NCI-H2107 (cell line): ENCODE data around the gene GPS2.

Experiments
- DNase-seq: peaks from one replicate; lab custom pipeline; 2025; lab: John Stamatoyannopoulos, UW

Gene GPS2

GRCh38 chr17:7293159-7293558, 22.0 kb downstream of the GPS2 start:
- DNase-seq = no peak

GRCh38 chr17:7292729-7293128, 22.4 kb downstream of the GPS2 start:
- DNase-seq = no peak

DNA sequence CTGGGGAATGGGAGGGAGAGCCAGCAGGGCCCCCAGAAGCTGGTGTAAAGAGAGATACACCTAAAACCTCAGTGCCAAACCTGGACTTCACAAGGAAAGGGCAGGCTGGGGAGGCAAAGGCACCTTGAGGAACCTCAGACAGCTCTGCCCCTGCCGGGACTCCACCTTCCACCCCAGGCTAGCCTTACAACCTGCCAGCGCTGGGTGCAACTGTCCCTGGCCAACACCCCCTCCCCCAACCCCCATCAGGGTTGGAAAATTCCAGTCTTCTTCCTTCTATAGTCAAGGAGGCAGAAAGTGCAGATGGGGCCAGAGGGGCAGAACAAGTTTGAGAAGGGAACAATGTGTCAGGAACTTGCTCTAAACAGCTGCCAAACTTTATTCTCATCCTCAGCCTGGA, 23.0 kb downstream of the GPS2 start:
- DNase-seq = no peak

DNA sequence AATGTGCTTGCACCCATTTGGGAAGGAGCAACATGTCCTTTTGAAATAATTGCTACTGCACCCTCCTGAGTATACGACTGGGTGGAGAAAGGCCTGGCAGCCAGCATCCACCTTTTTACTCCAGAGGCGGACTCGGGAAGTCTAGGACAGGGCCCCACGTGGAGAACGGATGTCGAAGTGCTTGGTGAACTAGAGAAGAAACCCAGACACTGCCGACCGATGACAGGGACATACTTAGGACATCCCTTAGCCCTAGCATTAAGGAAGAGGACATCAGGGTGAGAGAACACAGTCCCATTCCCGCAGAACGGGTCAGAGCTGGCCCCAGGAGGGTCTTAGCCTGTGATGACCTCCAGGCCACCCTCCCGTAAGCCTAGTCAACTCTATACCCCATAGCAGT, 24.5 kb downstream of the GPS2 start:
- no peak for DNase-seq

DNA sequence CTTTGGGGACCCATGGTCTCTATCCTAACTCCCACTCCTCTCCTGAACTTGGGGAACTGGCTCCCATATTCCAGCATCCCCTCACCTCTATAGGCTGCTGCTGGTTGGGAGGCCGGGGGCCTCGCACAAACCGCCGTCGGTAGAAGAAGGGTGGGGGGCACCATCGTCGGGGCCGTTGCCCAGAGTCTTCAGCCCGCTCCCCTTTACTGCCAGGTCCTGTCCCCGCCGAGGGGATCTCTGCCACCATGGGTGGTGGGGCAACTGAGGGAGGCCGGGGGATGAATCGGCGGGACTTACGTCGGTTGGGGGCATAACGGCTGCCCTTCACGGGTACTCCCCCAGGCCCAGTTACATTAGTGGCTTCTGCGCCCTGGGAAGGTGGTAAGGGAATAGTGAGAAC, 25.0 kb downstream of the GPS2 start:
- no peak for DNase-seq

DNA sequence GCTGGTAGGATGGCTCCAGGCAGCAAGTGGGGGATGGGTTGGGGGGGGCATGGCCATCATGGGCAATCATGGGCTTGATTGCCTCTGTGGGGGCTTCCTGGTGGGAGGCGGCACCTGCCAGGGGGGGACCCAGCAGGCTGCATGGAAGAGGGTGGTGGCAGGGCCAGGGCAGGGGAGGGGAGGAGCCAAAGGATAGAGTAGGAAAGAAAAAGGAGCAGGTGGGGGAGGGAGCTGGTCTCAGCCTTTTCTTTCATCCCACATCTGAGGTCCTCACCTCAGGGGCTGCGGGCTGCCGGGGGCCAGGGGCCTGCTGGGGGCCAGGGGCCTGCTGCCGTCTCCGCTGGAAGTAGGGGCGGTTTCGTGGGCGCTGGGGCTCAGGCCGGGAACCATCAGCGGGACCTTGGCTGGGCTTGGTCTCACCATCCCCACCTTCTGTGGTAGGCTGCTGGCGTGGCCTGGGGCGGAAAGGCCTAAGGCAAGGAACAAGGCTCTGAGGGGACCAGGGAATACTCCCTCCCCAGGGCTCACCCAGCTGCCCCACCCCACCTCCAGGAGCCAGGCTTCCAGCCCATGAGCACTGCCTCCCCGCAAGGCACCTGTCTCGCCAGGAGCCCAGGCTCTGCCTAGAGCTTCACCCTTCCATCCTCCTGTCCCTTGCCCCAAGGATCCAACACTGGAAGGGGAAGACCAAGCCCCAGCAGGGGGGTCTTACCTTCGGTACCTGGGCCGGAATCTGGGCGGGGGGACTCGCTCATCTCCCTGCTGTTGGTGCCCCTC, 25.7 kb downstream of the GPS2 start:
- DNase-seq = no peak

- no peak for DNase-seq
These were observed 29.5 kb downstream of the GPS2 start for GRCh38 chr17:7285679-7286078.

DNA sequence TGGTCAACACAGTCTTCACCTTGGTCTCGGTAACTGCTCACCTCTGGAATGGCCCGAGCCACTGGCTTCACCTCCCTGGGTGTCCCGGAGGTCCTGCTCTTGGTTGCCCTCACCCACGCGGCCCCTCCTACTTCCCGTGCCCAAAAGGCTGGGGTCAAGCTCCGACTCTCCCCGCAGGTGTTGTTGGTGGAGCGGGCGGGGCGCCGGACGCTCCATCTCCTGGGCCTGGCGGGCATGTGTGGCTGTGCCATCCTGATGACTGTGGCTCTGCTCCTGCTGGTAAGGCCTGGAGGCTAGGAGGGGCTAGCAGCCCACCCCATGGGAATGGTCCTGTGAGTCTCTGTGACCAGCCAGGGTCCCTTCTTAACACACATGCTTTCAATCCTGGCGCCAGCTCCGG, 30.2 kb downstream of the GPS2 start:
- no peak for DNase-seq

DNA sequence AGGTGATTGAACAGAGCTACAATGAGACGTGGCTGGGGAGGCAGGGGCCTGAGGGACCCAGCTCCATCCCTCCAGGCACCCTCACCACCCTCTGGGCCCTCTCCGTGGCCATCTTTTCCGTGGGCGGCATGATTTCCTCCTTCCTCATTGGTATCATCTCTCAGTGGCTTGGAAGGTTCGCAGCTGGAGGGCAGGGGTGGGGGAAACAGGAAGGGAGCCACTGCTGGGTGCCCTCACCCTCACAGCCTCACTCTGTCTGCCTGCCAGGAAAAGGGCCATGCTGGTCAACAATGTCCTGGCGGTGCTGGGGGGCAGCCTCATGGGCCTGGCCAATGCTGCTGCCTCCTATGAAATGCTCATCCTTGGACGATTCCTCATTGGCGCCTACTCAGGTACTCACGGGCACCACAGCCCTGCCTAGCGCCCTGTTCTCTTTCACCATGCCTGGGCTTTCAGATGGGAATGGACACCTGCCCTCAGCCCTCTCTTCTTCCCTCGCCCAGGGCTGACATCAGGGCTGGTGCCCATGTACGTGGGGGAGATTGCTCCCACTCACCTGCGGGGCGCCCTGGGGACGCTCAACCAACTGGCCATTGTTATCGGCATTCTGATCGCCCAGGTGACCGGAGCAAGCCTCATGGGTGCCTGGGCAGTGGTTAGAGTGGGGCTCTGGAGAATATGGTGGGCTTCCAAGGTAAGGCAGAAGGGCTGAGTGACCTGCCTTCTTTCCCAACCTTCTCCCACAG, 31.5 kb downstream of the GPS2 start:
- no peak for DNase-seq

DNA sequence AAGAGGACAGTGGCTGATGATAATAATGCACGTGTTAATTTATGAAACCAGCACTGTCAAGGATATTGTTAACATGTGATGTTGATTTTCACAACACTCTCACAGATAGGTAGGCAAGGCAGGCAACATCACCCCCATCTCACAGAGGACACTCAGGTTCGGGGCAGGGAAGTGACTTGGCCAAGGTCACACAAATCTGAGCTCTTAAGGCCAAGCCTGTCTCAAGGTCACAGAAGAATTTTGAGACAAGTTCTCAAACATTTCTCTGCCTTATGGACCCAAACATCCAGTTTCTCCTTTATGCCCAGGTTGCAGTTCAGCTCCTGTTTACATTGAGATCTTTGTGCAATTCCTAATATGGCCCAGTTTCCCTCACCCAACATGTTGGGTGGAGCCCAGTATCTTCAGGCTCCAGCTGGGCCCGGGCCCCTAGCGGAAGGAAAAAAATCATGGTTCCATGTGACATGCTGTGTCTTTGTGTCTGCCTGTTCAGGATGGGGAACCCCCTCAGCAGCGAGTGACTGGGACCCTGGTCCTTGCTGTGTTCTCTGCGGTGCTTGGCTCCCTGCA, 32.3 kb downstream of the GPS2 start:
- no peak for DNase-seq

- DNase-seq = no peak
These were observed 33.0 kb downstream of the GPS2 start for GRCh38 chr17:7281953-7282751.

GRCh38 chr17:7281074-7281952, 33.8 kb downstream of the GPS2 start, which contains the start of gene SLC2A4:
Gene SLC2A4 (plus strand): TSS chr17:7281718. CDS start chr17:7281935, 217 bp downstream.
- peak; percentile 17 for DNase-seq

- peak; percentile 21 for DNase-seq
These were observed 34.6 kb downstream of the GPS2 start for GRCh38 chr17:7280519-7281073.

DNA sequence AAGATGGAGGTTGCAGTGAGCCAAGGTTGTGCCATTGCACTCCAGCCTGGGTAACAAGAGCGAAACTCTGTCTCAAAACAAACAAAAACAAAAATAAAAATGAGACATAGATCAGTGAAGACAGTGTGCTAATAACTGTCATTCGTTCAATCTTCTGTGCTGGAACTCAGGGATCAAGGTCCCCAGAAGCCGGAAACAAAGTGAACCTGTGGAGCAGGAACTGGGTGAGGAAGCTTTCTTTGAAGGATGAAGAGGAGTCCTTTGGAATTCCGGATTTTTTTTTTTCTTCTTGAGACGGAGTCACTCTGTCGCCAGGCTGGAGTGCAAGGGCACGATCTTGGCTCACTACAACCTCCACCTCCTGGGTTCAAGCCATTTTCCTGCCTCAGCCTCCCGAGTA, 35.7 kb downstream of the GPS2 start:
- no peak for DNase-seq

GRCh38 chr17:7266784-7267183, 48.4 kb downstream of the GPS2 start:
- no peak for DNase-seq

GRCh38 chr17:7263801-7264078, 51.4 kb downstream of the GPS2 start:
- DNase-seq = no peak

DNA sequence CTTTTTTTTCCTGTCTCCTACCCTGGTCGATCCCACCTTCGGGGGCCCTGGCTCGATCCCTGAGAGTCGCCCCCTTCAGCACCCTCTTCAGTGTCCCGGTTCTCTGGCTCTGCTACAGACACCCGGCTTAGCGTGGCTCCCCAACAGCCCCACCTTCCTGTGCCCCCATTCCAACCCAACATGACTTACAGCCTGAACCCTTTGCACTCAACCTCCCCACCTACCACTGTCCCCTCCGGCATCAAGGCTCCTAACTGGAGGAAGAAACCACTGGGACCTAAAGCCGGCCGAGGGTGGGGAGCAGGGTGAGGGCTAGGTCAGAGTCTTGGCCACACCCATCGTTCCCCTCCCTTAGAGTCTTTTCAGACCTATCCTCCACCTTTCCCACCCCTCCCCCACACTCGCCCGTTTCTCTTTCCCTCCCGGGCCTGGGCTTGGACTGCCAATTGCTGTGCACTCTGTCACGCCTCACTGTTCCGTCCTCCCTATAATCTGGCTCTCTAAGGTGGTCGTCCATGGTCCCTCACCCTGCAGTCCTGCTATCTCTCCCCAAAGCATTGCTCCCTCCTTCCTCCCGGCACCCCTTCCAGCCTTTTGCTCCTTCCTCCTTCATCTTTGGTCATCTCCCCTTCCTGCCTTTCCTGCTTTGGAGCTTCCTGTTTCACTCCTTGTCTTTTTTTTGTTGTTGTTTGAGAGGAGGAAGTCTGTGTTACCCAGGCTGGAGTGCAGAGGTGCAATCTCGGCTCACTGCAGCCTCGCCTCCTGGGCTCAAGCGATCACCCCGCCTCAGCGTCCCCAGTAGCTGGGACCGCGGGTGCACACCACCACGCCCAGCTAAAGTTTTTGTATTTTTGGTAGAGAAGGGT, 52.0 kb downstream of the GPS2 start:
- no peak for DNase-seq
